NB4 (cell line): ENCODE data around the gene APOBEC3A.

Source experiments
- MYC ChIP-seq: IDR thresholded peaks from 2 replicates; pipeline ENCODE4 v1.6.1; 2011; ENCODE audit warnings: low read depth, low read length
- POLR2A ChIP-seq: IDR thresholded peaks from 2 replicates; pipeline ENCODE4 v1.6.1; 2011; ENCODE audit warnings: mild to moderate bottlenecking; ENCODE audit not compliant: insufficient read length; ENCODE audit errors: extremely low read depth
- TF ChIP-seq, protein P1 (sequence below): IDR thresholded peaks from one replicate; pipeline ENCODE4 v1.5.1; 2012; ENCODE audit warnings: low read depth, low read length

DNA sequence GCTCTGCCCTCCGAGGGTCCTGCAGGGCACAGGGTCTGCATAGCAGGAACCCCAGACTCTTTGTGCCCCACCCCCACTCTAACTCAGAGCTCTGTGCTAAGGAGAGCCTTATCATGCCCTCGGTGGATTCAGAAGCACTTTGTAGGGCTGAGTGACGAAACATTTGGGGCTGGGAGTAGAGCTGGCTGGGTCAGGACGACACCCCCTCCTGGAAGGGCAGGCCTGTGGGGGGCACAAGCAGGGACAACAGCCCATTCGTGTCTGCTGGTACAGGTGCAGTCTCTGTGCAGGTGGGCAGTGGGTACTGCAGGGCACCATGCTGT, 8.9 kb downstream of the APOBEC3A start:
- TF ChIP-seq, protein P1, sequence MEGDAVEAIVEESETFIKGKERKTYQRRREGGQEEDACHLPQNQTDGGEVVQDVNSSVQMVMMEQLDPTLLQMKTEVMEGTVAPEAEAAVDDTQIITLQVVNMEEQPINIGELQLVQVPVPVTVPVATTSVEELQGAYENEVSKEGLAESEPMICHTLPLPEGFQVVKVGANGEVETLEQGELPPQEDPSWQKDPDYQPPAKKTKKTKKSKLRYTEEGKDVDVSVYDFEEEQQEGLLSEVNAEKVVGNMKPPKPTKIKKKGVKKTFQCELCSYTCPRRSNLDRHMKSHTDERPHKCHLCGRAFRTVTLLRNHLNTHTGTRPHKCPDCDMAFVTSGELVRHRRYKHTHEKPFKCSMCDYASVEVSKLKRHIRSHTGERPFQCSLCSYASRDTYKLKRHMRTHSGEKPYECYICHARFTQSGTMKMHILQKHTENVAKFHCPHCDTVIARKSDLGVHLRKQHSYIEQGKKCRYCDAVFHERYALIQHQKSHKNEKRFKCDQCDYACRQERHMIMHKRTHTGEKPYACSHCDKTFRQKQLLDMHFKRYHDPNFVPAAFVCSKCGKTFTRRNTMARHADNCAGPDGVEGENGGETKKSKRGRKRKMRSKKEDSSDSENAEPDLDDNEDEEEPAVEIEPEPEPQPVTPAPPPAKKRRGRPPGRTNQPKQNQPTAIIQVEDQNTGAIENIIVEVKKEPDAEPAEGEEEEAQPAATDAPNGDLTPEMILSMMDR = no peak
- TF ChIP-seq POLR2A (no peak), MYC (no peak)
